HEK293 (cell line): ENCODE results near the gene CRYGN.
A peak's percentile ranks its signal among the peaks of the same experiment; 100 is the strongest.

Experiments used
- CTCF ChIA-PET: fragments of 350-600 bp; formaldehyde crosslinking; extraction: SDS; loops from one replicate; lab custom pipeline; 2021; ENCODE audit warnings: antibody characterized with exemption; lab: Yijun Ruan, JAX
- POLR2A ChIA-PET: fragments of 300-600 bp; formaldehyde crosslinking; extraction: SDS; loops from one replicate; lab custom pipeline; 2020; ENCODE audit warnings: antibody characterized with exemption, inconsistent platforms; lab: Yijun Ruan, JAX
- H3K27ac ChIP-seq: fragments of 200-500 bp; sonication (Bioruptor generic); 2 replicates; pipeline ENCODE4 v1.5.1; 2014; ENCODE audit warnings: low read depth, low read length, control low read depth, inconsistent platforms; ENCODE audit errors: extremely low read depth
- H3K36me3 ChIP-seq, 2 experiments: fragments of 200-500 bp in 1 of 2; sonication (Bioruptor generic) in 1 of 2; 1 replicate in 1 of 2; 2 replicates in 1 of 2; pipeline ENCODE4 v1.5.1; 2014 to 2017; ENCODE audit warnings: inconsistent platforms in 2 of 2, low read length in 2 of 2; ENCODE audit not compliant: control insufficient read depth in 2 of 2, insufficient read depth in 1 of 2
- H3K4me1 ChIP-seq: fragments of 200-500 bp; sonication (Bioruptor generic); 2 replicates; pipeline ENCODE4 v1.5.1; 2014; ENCODE audit warnings: mild to moderate bottlenecking, low read length, inconsistent platforms; ENCODE audit not compliant: control insufficient read depth, insufficient read depth
- H3K4me3 ChIP-seq: 2 replicates; pipeline ENCODE4 v1.5.1; 2011; ENCODE audit warnings: low read depth, mild to moderate bottlenecking, control low read depth, low read length, moderate library complexity
- H3K9me3 ChIP-seq: fragments of 200-500 bp; sonication (Bioruptor generic); 2 replicates; pipeline ENCODE4 v1.5.1; 2014; ENCODE audit warnings: low read depth, low read length, inconsistent platforms; ENCODE audit not compliant: control insufficient read depth, insufficient read depth
- GLIS1 ChIP-seq: fragments of 450-650 bp; formaldehyde crosslinking; IDR thresholded peaks from 2 replicates; pipeline ENCODE4 v1.5.1; 2016; ENCODE audit warnings: missing biosample characterization, missing genetic modification characterization
- GLIS2 ChIP-seq: fragments of 450-650 bp; formaldehyde crosslinking; IDR thresholded peaks from 2 replicates; pipeline ENCODE4 v1.5.1; 2016; ENCODE audit warnings: missing biosample characterization, missing genetic modification characterization
- HOXD13 ChIP-seq: sonication (generic); formaldehyde crosslinking; IDR thresholded peaks from 2 replicates; pipeline ENCODE4 v1.8.0; 2022; ENCODE audit warnings: missing genetic modification reagents, borderline replicate concordance
- SALL2 ChIP-seq: fragments of 450-650 bp; formaldehyde crosslinking; IDR thresholded peaks from 2 replicates; pipeline ENCODE4 v1.5.0; 2017; ENCODE audit warnings: missing biosample characterization, mild to moderate bottlenecking, missing genetic modification characterization, borderline replicate concordance
- ZBTB17 ChIP-seq: fragments of 450-650 bp; formaldehyde crosslinking; IDR thresholded peaks from 2 replicates; pipeline ENCODE4 v1.5.1; 2016; ENCODE audit warnings: missing biosample characterization, missing genetic modification characterization
- ZBTB7A ChIP-seq: fragments of 450-650 bp; formaldehyde crosslinking; IDR thresholded peaks from 2 replicates; pipeline ENCODE4 v1.5.1; 2016; ENCODE audit warnings: low read depth, missing biosample characterization, missing genetic modification characterization
- ZFP69B ChIP-seq: fragments of 450-650 bp; formaldehyde crosslinking; IDR thresholded peaks from 2 replicates; pipeline ENCODE4 v1.5.1; 2016; ENCODE audit warnings: missing biosample characterization, missing genetic modification characterization
- ZNF114 ChIP-seq: fragments of 450-650 bp; formaldehyde crosslinking; IDR thresholded peaks from 2 replicates; pipeline ENCODE4 v1.5.0; 2017; ENCODE audit warnings: missing biosample characterization, missing genetic modification characterization
- ZNF658 ChIP-seq: fragments of 450-650 bp; formaldehyde crosslinking; IDR thresholded peaks from 2 replicates; pipeline ENCODE4; 2016; ENCODE audit warnings: missing biosample characterization, missing genetic modification characterization
- TF ChIP-seq, protein P1 (sequence below): fragments of 450-650 bp; formaldehyde crosslinking; IDR thresholded peaks from 2 replicates; pipeline ENCODE4 v1.5.1; 2017; ENCODE audit warnings: missing biosample characterization, missing genetic modification characterization
- TF ChIP-seq, protein P2 (sequence below): fragments of 450-650 bp; formaldehyde crosslinking; conservative IDR thresholded peaks from 2 replicates; pipeline ENCODE4 v1.5.1; 2016; ENCODE audit warnings: low read depth, missing biosample characterization, missing genetic modification characterization
- TF ChIP-seq, protein P3 (sequence below): fragments of 450-650 bp; formaldehyde crosslinking; IDR thresholded peaks from 2 replicates; pipeline ENCODE4 v1.5.1; 2016; ENCODE audit warnings: missing biosample characterization, missing genetic modification characterization

The CRYGN gene

DNA sequence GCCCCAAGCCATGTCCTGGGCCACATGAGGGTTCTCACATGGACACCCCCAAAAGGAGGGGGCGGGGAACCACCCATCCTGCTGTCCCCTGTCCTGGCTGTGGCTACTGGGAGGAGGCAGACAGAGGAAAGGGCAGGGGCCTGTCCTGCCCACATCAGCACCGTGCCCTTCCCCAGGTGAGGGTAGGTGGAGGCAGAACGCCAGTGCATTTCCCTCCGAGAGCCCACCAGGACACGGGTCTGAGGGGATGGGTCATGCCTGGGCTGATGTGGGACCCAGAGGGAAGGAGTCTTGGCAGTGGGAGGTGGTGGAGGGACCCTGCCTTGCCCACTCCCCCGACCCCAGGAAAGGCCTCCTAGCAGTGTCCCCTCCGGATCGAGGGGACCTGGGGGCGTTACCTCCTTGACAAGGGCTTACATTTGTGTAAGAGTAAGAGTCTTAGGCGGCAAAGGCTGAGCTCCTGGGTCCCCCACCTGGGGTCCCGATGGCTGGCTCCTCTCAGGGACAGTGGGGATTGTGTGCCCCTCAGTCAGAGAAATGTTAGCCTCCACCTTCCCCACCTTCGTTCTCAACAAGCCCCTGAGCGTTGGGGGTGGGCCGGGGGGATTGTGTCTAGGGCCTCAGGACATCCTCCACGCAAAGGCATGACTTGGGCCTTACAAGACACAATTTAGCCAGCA is 6.1 kb downstream of the CRYGN start:
- ChIA-PET POLR2A (no interaction called here), CTCF (no interaction called here)
- no peak overlapping the region for H3K27ac ChIP-seq
- TF ChIP-seq SALL2, result no peak
- TF ChIP-seq, protein P1, sequence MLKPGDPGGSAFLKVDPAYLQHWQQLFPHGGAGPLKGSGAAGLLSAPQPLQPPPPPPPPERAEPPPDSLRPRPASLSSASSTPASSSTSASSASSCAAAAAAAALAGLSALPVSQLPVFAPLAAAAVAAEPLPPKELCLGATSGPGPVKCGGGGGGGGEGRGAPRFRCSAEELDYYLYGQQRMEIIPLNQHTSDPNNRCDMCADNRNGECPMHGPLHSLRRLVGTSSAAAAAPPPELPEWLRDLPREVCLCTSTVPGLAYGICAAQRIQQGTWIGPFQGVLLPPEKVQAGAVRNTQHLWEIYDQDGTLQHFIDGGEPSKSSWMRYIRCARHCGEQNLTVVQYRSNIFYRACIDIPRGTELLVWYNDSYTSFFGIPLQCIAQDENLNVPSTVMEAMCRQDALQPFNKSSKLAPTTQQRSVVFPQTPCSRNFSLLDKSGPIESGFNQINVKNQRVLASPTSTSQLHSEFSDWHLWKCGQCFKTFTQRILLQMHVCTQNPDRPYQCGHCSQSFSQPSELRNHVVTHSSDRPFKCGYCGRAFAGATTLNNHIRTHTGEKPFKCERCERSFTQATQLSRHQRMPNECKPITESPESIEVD (tag by site-specific recombination), result no peak
- no peak for TF ChIP-seq ZBTB7A (tag by site-specific recombination)
- TF ChIP-seq, protein P2, sequence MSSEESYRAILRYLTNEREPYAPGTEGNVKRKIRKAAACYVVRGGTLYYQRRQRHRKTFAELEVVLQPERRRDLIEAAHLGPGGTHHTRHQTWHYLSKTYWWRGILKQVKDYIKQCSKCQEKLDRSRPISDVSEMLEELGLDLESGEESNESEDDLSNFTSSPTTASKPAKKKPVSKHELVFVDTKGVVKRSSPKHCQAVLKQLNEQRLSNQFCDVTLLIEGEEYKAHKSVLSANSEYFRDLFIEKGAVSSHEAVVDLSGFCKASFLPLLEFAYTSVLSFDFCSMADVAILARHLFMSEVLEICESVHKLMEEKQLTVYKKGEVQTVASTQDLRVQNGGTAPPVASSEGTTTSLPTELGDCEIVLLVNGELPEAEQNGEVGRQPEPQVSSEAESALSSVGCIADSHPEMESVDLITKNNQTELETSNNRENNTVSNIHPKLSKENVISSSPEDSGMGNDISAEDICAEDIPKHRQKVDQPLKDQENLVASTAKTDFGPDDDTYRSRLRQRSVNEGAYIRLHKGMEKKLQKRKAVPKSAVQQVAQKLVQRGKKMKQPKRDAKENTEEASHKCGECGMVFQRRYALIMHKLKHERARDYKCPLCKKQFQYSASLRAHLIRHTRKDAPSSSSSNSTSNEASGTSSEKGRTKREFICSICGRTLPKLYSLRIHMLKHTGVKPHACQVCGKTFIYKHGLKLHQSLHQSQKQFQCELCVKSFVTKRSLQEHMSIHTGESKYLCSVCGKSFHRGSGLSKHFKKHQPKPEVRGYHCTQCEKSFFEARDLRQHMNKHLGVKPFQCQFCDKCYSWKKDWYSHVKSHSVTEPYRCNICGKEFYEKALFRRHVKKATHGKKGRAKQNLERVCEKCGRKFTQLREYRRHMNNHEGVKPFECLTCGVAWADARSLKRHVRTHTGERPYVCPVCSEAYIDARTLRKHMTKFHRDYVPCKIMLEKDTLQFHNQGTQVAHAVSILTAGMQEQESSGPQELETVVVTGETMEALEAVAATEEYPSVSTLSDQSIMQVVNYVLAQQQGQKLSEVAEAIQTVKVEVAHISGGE (tag by site-specific recombination), result no peak
- no peak for TF ChIP-seq ZNF658 (tag by site-specific recombination)
- H3K36me3 ChIP-seq, result no peaks in the 10 kb centered on the region
- H3K4me3 ChIP-seq, result no peak overlapping the region
- H3K9me3 ChIP-seq, result no peaks in the 10 kb centered on the region
- H3K4me1 ChIP-seq, result peaks cover 10% of the 10 kb centered on the region

DNA sequence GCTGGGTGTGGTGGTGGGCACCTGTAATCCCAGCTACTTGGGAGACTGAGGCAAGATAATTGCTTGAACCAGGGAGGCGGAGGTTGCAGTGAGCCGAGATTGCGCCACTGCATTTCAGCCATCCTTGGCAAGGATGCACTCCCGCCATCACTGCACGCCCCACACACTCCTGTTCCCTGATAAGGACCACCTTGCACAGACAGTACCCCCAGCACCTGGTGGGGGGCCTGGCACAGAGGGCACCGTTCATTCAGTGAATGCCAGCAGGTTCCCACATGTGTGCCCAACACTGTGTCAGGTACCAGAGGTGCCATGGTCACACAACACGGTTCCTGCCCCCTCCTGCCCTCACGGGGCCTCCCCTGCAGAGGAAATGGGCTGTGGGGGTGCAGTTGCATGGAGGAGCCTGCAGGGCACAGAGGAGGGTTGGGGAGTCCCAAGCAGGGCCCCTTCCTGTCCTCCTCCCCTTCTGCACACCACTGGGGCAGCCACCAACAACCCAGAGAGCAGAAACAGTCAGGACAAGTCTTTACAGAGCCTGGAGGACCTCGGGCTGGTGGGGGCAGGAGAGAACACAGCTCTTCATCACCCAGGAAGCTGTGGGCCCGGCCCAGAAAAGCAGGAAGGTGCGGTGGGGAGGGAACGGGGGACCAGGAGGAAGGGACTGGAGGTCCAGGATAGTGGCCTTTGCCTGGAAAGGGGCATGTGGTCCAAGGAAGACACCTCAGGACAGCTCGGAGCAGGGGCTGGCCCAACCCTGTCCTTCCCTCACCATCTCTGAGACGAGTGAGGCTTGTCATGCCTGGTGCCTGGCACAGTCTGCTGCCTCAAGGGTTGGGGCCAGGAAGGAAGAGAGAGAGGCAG is 7.1 kb downstream of the CRYGN start:
- peaks cover 17% of the 10 kb centered on the region for H3K4me1 ChIP-seq
- H3K4me3 ChIP-seq, result no peak overlapping the region
- TF ChIP-seq, protein P3, sequence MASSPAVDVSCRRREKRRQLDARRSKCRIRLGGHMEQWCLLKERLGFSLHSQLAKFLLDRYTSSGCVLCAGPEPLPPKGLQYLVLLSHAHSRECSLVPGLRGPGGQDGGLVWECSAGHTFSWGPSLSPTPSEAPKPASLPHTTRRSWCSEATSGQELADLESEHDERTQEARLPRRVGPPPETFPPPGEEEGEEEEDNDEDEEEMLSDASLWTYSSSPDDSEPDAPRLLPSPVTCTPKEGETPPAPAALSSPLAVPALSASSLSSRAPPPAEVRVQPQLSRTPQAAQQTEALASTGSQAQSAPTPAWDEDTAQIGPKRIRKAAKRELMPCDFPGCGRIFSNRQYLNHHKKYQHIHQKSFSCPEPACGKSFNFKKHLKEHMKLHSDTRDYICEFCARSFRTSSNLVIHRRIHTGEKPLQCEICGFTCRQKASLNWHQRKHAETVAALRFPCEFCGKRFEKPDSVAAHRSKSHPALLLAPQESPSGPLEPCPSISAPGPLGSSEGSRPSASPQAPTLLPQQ (tag by site-specific recombination), result peak; percentile 57; the same call in 1 of the 2 replicates
- peak; percentile 44; the same call in 1 of the 2 replicates for TF ChIP-seq GLIS2 (tag by site-specific recombination)
- 0 out of 2 replicates have a peak, but pooled peaks have one; percentile 19 for TF ChIP-seq ZBTB17 (tag by site-specific recombination)
- peak; percentile 68; the same call in 1 of the 2 replicates for TF ChIP-seq ZFP69B (tag by site-specific recombination)
- TF ChIP-seq GLIS1 (tag by site-specific recombination), result peak; percentile 50; the same call in 1 of the 2 replicates
- no peak for TF ChIP-seq ZNF114 (tag by site-specific recombination)
- no peaks in the 10 kb centered on the region for H3K36me3 ChIP-seq
- POLR2A ChIA-PET, result no interaction called here
- no peak overlapping the region for H3K27ac ChIP-seq
- CTCF ChIA-PET, result interaction anchor here (0.6 kb wide), 1 partner anchor 30 kb away, joined by 3 read pairs; no protein-coding TSS in a partner anchor
- no peaks in the 10 kb centered on the region for H3K9me3 ChIP-seq

DNA sequence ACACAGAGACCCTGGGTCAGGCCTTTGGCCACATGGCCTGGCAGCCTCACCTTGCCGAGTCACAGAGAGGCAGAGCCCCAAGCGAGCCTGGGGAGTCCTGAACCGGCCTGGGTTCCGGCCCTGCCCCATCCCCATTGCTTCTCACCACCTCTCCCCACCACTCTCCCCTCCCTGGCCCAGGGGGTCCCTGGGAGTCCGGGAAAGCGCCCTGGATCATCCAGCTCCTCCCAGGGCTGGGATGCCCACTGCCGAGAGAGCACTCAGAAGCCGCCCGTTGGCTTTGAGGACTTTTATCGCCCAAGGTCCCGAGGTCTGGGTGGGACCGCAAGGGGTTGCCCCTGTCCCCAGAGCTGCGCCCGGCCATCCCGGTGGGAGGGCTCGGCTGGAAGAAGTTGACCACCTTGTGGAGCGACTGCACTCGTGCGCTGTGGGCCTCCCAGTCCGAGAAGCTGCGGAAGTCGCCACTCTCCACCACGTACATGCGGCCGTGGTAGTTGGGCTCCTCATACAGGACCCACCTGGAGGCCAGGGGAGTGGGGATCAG is 8.1 kb downstream of the CRYGN start:
- H3K27ac ChIP-seq, result no peak overlapping the region
- no peak for TF ChIP-seq HOXD13 (CRISPR knock-in tag)
- H3K9me3 ChIP-seq, result no peaks in the 10 kb centered on the region
- H3K4me1 ChIP-seq, result peaks cover 17% of the 10 kb centered on the region
- H3K36me3 ChIP-seq, result no peaks in the 10 kb centered on the region
- no peak overlapping the region for H3K4me3 ChIP-seq
- POLR2A ChIA-PET, result no interaction called here
- CTCF ChIA-PET, result interaction anchor here (0.6 kb wide), 1 partner anchor 59 kb away, joined by 3 read pairs; no protein-coding TSS in a partner anchor
